Measurements from ENCODE around the gene MYO1E. TPM values are rescaled to one million over a fixed set of nuclear protein-coding genes. Genes with fewer than 3 reads are reported as not detected.

MYO1E gene
- total RNA-seq, 4 donors from 2014 or later = 49.7 to 135 (median 82.2) TPM

DNA sequence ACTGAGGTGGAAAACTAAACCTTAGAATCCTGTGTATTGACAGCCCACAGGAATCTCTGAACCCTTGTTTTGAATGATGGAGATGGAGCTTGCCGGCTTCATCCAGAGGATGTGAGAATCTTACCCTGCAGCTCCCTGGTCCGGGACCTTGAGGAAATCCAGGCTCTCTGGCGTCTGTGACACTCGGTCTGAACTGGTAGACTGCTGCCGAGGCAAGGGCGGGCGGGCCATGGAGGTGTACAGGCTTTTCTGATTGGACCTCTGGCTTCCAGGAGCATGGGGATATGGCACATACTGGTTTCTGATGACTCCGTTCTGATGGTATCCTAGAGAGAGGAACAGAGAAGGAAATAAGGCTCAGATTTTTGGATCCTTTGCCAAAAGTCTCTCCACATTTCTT, 219.2 kb downstream of the MYO1E start:
- Histone ChIP-seq H3K9me3 (no peaks in the 10 kb centered on the region), H3K27me3 (no peaks in the 10 kb centered on the region), H3K36me3 (peaks cover 0 to 100% (median 7%) of the 10 kb centered on the region in 3 donors), H3K4me1 (peaks cover 0 to 29% (median 5%) of the 10 kb centered on the region in 3 donors), H3K4me3 (no peak overlapping the region), H3K27ac (no peak overlapping the region)
- no peak for DNase-seq
- TF ChIP-seq, protein P1, sequence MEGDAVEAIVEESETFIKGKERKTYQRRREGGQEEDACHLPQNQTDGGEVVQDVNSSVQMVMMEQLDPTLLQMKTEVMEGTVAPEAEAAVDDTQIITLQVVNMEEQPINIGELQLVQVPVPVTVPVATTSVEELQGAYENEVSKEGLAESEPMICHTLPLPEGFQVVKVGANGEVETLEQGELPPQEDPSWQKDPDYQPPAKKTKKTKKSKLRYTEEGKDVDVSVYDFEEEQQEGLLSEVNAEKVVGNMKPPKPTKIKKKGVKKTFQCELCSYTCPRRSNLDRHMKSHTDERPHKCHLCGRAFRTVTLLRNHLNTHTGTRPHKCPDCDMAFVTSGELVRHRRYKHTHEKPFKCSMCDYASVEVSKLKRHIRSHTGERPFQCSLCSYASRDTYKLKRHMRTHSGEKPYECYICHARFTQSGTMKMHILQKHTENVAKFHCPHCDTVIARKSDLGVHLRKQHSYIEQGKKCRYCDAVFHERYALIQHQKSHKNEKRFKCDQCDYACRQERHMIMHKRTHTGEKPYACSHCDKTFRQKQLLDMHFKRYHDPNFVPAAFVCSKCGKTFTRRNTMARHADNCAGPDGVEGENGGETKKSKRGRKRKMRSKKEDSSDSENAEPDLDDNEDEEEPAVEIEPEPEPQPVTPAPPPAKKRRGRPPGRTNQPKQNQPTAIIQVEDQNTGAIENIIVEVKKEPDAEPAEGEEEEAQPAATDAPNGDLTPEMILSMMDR (IDR thresholded peaks at IDR 0.05) = no peak
- TF ChIP-seq POLR2A (IDR thresholded peaks at IDR 0.05) = no peak
- WGBS, 2 donors = 93 to 96% methylated on average over 2 to 5 of the region's 8 CpGs
- intact Hi-C loops (cut with DNase I) = no loop called here

DNA sequence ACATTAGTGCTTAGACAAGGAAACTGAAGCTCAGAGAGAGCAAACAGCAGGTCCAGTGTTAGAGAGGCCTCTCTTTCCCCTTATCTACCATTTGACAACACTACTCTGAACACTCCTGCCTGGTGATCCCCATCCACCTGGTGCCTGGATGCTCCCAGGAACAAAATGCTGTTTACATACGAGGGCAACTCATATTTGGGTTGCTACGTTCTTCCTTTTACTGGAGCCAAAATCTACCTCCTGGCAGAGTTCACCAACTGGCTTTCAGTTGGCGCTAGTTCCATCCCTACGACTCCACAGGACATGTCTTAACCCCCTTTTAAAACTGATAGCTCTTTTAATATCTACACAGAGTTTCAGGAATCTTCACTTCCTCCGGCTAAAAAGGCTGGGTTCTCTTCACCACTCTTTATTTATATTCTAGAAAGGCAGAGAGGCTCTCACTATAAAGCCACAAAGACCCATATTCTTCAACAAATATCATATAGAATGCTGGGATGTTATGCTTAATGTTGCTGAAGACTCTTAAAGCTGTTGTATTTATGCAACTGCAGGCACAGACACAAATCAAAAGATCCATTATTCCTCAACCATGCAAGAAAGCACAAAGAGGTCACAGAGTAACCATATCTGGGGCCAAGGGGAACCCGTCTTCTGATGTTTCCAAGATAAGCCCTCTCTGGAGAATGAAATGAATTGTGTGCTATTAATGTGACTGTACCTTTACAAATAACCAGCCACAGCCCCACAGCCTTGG, 219.8 kb downstream of the MYO1E start:
- H3K27ac ChIP-seq = no peak overlapping the region
- intact Hi-C loops (cut with DNase I) = no loop called here

DNA sequence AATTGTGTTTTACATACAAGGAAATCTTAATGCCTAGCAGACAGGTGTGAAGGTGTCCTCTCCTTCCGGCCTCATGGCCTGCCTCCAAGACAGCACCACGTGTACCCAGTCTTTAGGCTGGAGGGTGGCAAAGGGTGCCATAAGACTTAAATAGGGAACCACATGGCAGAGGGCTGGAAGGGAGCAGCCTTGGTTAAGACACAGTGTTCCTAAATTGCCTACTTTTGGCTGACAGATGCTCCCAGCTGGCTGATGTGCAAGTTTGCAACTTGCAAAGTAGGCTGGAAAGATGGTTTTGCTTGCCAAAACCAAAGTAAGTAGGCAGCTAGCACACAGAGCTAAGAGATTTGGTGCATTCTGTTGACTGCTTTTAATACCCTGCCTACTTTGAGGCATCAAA, 222.5 kb downstream of the MYO1E start:
- 62 to 67% methylated on average over 2 of the region's 2 CpGs for WGBS, 2 donors
- peaks cover 0 to 96% (median 10%) of the 10 kb centered on the region in 3 donors for H3K36me3 ChIP-seq
- H3K4me1 ChIP-seq = peaks cover 0 to 21% (median 0%) of the 10 kb centered on the region in 3 donors
- intact Hi-C loops (cut with DNase I) = no loop called here
- TF ChIP-seq, protein P1 (IDR thresholded peaks at IDR 0.05) = no peak
- TF ChIP-seq POLR2A (IDR thresholded peaks at IDR 0.05) = no peak
- H3K9me3 ChIP-seq = no peaks in the 10 kb centered on the region
- no peaks in the 10 kb centered on the region for H3K27me3 ChIP-seq
- no peak overlapping the region for H3K4me3 ChIP-seq
- no peak overlapping the region for H3K27ac ChIP-seq
- DNase-seq = no peak

More for the DNA sequence above, 219.8 kb downstream of the MYO1E start:
- Histone ChIP-seq H3K4me3 (no peak overlapping the region), H3K27me3 (no peaks in the 10 kb centered on the region), H3K9me3 (no peaks in the 10 kb centered on the region), H3K4me1 (peaks cover 0 to 29% (median 0%) of the 10 kb centered on the region in 3 donors), H3K36me3 (peaks cover 0 to 100% (median 7%) of the 10 kb centered on the region in 3 donors)
- TF ChIP-seq, protein P1 (IDR thresholded peaks at IDR 0.05) = no peak
- no peak for TF ChIP-seq POLR2A (IDR thresholded peaks at IDR 0.05)
- WGBS, 2 donors = 88 to 90% methylated on average over 6 of the region's 6 CpGs
- no peak for DNase-seq

DNA sequence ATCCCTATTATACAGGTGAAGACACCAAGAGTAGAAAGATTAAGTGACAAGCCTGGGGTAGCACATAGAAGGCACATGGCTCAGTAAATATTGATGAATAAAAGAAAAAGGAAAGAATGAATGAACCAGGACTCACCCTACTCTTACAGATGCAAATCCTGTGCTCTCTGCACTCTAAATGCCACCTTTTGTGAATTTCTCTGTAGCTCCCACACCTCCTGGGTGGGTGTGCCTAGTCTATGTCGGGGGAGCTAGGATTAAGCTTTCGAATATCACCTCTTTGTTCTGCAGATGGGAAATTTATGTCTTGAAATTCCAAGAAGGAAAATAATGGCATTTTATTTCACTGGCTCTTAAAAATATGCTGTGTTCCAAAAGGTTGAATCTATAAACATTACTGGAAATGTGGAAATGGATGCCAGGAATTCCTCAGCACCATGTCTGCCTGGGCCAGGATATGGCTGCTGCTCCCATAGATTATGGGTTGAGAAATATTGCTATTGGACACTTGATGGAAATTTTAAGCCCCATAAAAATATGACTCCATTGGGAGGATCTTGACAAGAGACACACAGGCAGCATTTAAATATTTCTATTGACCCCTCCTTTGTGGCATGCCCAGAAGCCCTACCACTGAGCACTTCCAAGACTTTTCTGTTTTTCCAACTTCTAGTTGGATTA, 224.4 kb downstream of the MYO1E start:
- intact Hi-C loops (cut with DNase I) = no loop called here
- Histone ChIP-seq H3K36me3 (peaks cover 0 to 96% (median 6%) of the 10 kb centered on the region in 3 donors), H3K4me1 (peaks cover 0 to 21% (median 0%) of the 10 kb centered on the region in 3 donors), H3K9me3 (no peaks in the 10 kb centered on the region), H3K4me3 (no peak overlapping the region), H3K27ac (no peak overlapping the region), H3K27me3 (no peaks in the 10 kb centered on the region)
- no peak for DNase-seq
- TF ChIP-seq POLR2A (IDR thresholded peaks at IDR 0.05) = no peak
- TF ChIP-seq, protein P1 (IDR thresholded peaks at IDR 0.05) = no peak
- WGBS, 2 donors = 38 to 42% methylated on average over 2 of the region's 2 CpGs

DNA sequence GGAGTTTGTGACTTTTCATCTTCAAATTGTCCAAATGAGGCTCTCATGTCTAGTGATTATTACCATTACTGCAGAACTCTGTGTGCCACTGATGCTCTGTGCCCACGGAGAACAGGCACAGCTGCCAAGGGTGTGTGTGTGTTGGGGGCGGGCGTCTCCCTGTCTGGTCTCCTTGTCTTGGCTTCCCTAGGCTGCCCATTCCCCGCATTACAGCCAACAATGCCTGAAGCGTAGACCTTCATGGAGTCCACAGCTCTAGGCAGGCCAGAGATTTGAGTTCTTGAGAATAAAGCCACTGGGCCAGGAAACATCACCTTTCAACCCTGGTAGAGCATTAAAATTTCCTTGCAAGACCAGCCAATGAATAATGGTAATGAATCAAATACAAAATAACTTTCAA, 225.0 kb downstream of the MYO1E start:
- Histone ChIP-seq H3K36me3 (peaks cover 0 to 96% (median 3%) of the 10 kb centered on the region in 3 donors), H3K27me3 (no peaks in the 10 kb centered on the region), H3K27ac (no peak overlapping the region), H3K4me3 (no peak overlapping the region), H3K4me1 (peaks cover 0 to 21% (median 0%) of the 10 kb centered on the region in 3 donors), H3K9me3 (no peaks in the 10 kb centered on the region)
- no peak for DNase-seq
- 88 to 98% methylated on average over 3 to 5 of the region's 5 CpGs for WGBS, 2 donors
- intact Hi-C loops (cut with DNase I) = no loop called here
- no peak for TF ChIP-seq POLR2A (IDR thresholded peaks at IDR 0.05)
- TF ChIP-seq, protein P1 (IDR thresholded peaks at IDR 0.05) = no peak
